H1 (cell line): ENCODE data around the gene EIF4E3.

Experiments
- CREB1 ChIP-seq: IDR thresholded peaks from 2 replicates; pipeline ENCODE4 v1.6.1; 2012; ENCODE audit warnings: inconsistent platforms
- GABPA ChIP-seq: IDR thresholded peaks from 2 replicates; pipeline ENCODE4 v1.6.1; 2011; ENCODE audit warnings: mild to moderate bottlenecking, low read length, moderate library complexity, borderline replicate concordance; ENCODE audit not compliant: insufficient read depth
- GTF2F1 ChIP-seq: IDR thresholded peaks from 2 replicates; pipeline ENCODE4 v1.6.1; 2012; ENCODE audit warnings: low read depth, low read length, improper control_type of control experiment, borderline replicate concordance
- HDAC2 ChIP-seq, 2 experiments: fragments of 300-600 bp in 1 of 2; sonication (generic) in 1 of 2; IDR thresholded peaks; 2 replicates each; pipeline ENCODE4 v1.6.1; 2011 to 2012; ENCODE audit warnings: low read depth in 2 of 2, low read length in 2 of 2, mild to moderate bottlenecking in 2 of 2, moderate library complexity in 2 of 2, borderline replicate concordance in 1 of 2, inconsistent platforms in 1 of 2
- MAFK ChIP-seq: IDR thresholded peaks from 2 replicates; pipeline ENCODE4 v1.6.1; 2012; ENCODE audit warnings: low read depth, mild to moderate bottlenecking, improper control_type of control experiment, low read length
- NANOG ChIP-seq: IDR thresholded peaks from 2 replicates; pipeline ENCODE4 v1.6.1; 2011; ENCODE audit warnings: low read length, low read depth, mild to moderate bottlenecking, inconsistent platforms; ENCODE audit not compliant: insufficient read depth, poor library complexity, severe bottlenecking
- POLR2A ChIP-seq, 2 experiments: IDR thresholded peaks; 1 replicate in 1 of 2; 2 replicates in 1 of 2; pipeline ENCODE4 v1.6.1; 2011; ENCODE audit warnings: low read depth in 2 of 2, low read length in 2 of 2, mild to moderate bottlenecking in 2 of 2; ENCODE audit errors: control extremely low read depth in 1 of 2
- SP1 ChIP-seq: IDR thresholded peaks from 2 replicates; pipeline ENCODE4 v1.6.1; 2011; ENCODE audit warnings: low read depth, low read length
- TBP ChIP-seq: IDR thresholded peaks from 2 replicates; pipeline ENCODE4 v1.6.1; 2011; ENCODE audit warnings: low read depth, low read length, improper control_type of control experiment
- YY1 ChIP-seq: IDR thresholded peaks from 2 replicates; pipeline ENCODE4 v1.6.1; 2011; ENCODE audit warnings: low read depth, mild to moderate bottlenecking, low read length
- TF ChIP-seq, protein P1 (sequence below), 3 experiments: IDR thresholded peaks; 1 replicate in 2 of 3; 2 replicates in 1 of 3; pipeline versions ENCODE4 v1.5.1 to v1.6.1; 2011; ENCODE audit warnings: low read length in 3 of 3, mild to moderate bottlenecking in 3 of 3, inconsistent platforms in 2 of 3, low read depth in 1 of 3, moderate library complexity in 1 of 3; ENCODE audit not compliant: insufficient read depth in 1 of 3; ENCODE audit errors: control extremely low read depth in 1 of 3
- TF ChIP-seq, protein P2 (sequence below): IDR thresholded peaks from 2 replicates; pipeline ENCODE4 v1.6.1; 2011; ENCODE audit warnings: low read depth, mild to moderate bottlenecking, low read length; ENCODE audit not compliant: insufficient read depth

DNA sequence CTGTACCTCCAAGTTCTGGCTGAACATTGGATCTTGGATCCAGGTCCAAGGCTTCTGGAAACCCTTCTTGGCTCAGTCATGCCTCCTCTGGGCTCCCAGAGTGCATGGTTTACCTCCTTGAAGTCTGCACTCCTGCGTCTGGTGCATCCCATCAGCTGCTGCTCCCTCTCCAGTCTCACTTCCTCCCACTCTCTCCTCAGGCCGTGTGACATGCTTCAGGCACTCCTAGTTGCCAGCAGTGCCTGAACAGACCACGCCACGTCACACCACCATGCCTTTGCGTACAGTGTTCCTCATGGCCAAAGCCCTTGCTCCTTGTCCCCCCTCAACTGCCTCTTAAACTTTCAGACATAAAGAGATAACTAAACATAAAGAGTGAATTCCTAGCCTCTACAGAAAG, 34.2 kb upstream of the EIF4E3 start:
- TF ChIP-seq, protein P1, sequence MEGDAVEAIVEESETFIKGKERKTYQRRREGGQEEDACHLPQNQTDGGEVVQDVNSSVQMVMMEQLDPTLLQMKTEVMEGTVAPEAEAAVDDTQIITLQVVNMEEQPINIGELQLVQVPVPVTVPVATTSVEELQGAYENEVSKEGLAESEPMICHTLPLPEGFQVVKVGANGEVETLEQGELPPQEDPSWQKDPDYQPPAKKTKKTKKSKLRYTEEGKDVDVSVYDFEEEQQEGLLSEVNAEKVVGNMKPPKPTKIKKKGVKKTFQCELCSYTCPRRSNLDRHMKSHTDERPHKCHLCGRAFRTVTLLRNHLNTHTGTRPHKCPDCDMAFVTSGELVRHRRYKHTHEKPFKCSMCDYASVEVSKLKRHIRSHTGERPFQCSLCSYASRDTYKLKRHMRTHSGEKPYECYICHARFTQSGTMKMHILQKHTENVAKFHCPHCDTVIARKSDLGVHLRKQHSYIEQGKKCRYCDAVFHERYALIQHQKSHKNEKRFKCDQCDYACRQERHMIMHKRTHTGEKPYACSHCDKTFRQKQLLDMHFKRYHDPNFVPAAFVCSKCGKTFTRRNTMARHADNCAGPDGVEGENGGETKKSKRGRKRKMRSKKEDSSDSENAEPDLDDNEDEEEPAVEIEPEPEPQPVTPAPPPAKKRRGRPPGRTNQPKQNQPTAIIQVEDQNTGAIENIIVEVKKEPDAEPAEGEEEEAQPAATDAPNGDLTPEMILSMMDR (IDR thresholded peaks at IDR 0.05; ENCODE audit: control extremely low read depth in 1 of 3, insufficient read depth in 1 of 3, low read depth in 1 of 3, low read length in 3 of 3): no peak
- TF ChIP-seq GABPA (no peak), YY1 (no peak), SP1 (no peak), NANOG (no peak), CREB1 (no peak), POLR2A (IDR thresholded peaks at IDR 0.05; ENCODE audit: control extremely low read depth in 1 of 2, low read depth in 2 of 2, low read length in 2 of 2) (no peak), MAFK (no peak), HDAC2 (IDR thresholded peaks at IDR 0.05; ENCODE audit: borderline replicate concordance in 1 of 2, low read depth in 2 of 2, low read length in 2 of 2) (no peak), TBP (no peak), GTF2F1 (no peak)
- TF ChIP-seq, protein P2, sequence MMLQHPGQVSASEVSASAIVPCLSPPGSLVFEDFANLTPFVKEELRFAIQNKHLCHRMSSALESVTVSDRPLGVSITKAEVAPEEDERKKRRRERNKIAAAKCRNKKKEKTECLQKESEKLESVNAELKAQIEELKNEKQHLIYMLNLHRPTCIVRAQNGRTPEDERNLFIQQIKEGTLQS: no peak
